Occipital lobe (tissue), 2 donors: Measurements from ENCODE around the gene GAPVD1. TPM values are rescaled to one million over a fixed set of nuclear protein-coding genes. Genes with fewer than 3 reads are reported as not detected.
"Not testable (repeated sequence)": the region's sequence is repeated elsewhere in the genome, so short reads cannot be mapped to it uniquely, and the experiment has no call there.

Source experiments
- DNase-seq: peaks from one replicate; lab custom pipeline; 2025; lab: John Stamatoyannopoulos, UW
- total RNA-seq: library from RNA; depleted of rRNA; stranded (reverse); fragments of >200 nt; gene quantifications from one replicate; pipeline ENCODE4 v1.2.3, GENCODE V29; 2014

Gene GAPVD1
- total RNA-seq, 1 donor from 2014 or later = 81.6 TPM

GRCh38 chr9:125372441-125373226, 111.0 kb downstream of the GAPVD1 start:
- DNase-seq = no peak

- DNase-seq = peak; percentile 50
These were observed 113.0 kb downstream of the GAPVD1 start for GRCh38 chr9:125374443-125375309.

GRCh38 chr9:125375820-125376219, 114.2 kb downstream of the GAPVD1 start:
- no peak for DNase-seq

GRCh38 chr9:125376261-125377226, 114.9 kb downstream of the GAPVD1 start:
- no peak for DNase-seq

GRCh38 chr9:125377584-125378250, 116.1 kb downstream of the GAPVD1 start:
- no peak for DNase-seq

- DNase-seq = no peak
These were observed 117.2 kb downstream of the GAPVD1 start for GRCh38 chr9:125378778-125379177.

GRCh38 chr9:125379208-125379607, 117.6 kb downstream of the GAPVD1 start:
- no peak for DNase-seq

- no peak for DNase-seq
These were observed 118.8 kb downstream of the GAPVD1 start for GRCh38 chr9:125380406-125380805.

GRCh38 chr9:125387861-125388524, 126.4 kb downstream of the GAPVD1 start:
- DNase-seq = no peak

- no peak for DNase-seq
These were observed 127.4 kb downstream of the GAPVD1 start for GRCh38 chr9:125388978-125389377.

- DNase-seq = no peak
These were observed 130.1 kb downstream of the GAPVD1 start for GRCh38 chr9:125391704-125392103.

- no peak for DNase-seq
These were observed 131.8 kb downstream of the GAPVD1 start for GRCh38 chr9:125393426-125393825.

GRCh38 chr9:125396799-125397198, 135.2 kb downstream of the GAPVD1 start:
- DNase-seq = no peak

GRCh38 chr9:125397736-125398135, 136.1 kb downstream of the GAPVD1 start:
- no peak for DNase-seq

GRCh38 chr9:125398243-125398642, 136.6 kb downstream of the GAPVD1 start:
- no peak for DNase-seq

- no peak for DNase-seq
These were observed 137.5 kb downstream of the GAPVD1 start for GRCh38 chr9:125399165-125399564.

- DNase-seq = no peak
These were observed 138.0 kb downstream of the GAPVD1 start for GRCh38 chr9:125399666-125400065.

- DNase-seq = not testable (repeated sequence)
These were observed 138.6 kb downstream of the GAPVD1 start for GRCh38 chr9:125400232-125400631.

GRCh38 chr9:125400725-125401716, 139.4 kb downstream of the GAPVD1 start:
- no peak for DNase-seq
